HG02642 (cell line): Measurements from ENCODE around the gene GTPBP6.
A peak's percentile ranks its signal among the peaks of the same experiment; 100 is the strongest.
"Not testable (repeated sequence)": the region's sequence is repeated elsewhere in the genome, so short reads cannot be mapped to it uniquely, and the experiment has no call there.

Experiments
- ATAC-seq: cut with Tn5 transposase; IDR thresholded peaks from one replicate; pipeline ENCODE4 v1.9.1; 2021; ENCODE audit warnings: mild to moderate bottlenecking; ENCODE audit not compliant: unreplicated experiment, poor library complexity

The GTPBP6 gene

GRCh38 chrX:300334-300733 is 18.3 kb downstream of the GTPBP6 start:
- no peak for ATAC-seq

DNA sequence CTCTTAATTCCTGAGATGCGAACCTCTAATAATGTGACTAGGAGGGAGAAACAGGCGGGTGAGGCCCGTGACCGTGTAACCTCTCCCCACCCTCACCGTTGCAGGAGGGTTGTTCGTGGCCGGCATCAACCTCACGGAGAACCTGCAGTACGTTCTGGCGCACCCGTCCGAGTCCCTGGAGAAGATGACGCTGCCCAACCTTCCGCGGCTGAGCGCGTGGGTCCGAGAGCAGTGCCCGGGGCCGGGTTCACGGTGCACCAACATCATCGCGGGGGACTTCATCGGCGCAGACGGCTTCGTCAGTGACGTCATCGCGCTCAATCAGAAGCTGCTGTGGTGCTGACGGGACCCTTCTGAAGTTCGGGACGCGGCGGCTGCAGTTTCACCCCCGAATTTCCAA is 19.6 kb downstream of the GTPBP6 start:
- no peak for ATAC-seq

DNA sequence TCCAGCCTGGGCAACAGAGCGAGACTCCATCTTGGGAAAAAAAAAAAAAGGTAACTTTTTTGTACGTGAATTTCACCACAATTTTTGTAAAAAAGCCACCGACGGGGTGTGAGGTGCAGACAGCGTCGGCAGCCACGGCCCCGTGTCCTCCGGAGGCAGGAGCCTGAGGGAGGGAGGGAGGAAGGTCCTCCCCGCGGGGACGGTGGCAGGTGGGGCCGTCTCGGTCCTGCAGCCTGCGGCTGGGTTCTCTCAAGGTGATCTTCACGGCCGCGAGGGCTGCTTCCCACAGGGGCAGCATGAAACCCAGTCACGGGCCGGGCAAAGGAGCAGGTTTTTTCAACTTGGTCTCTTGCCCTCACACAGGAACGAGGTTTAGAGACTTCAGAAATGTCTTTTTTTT is 23.5 kb downstream of the GTPBP6 start:
- no peak for ATAC-seq

DNA sequence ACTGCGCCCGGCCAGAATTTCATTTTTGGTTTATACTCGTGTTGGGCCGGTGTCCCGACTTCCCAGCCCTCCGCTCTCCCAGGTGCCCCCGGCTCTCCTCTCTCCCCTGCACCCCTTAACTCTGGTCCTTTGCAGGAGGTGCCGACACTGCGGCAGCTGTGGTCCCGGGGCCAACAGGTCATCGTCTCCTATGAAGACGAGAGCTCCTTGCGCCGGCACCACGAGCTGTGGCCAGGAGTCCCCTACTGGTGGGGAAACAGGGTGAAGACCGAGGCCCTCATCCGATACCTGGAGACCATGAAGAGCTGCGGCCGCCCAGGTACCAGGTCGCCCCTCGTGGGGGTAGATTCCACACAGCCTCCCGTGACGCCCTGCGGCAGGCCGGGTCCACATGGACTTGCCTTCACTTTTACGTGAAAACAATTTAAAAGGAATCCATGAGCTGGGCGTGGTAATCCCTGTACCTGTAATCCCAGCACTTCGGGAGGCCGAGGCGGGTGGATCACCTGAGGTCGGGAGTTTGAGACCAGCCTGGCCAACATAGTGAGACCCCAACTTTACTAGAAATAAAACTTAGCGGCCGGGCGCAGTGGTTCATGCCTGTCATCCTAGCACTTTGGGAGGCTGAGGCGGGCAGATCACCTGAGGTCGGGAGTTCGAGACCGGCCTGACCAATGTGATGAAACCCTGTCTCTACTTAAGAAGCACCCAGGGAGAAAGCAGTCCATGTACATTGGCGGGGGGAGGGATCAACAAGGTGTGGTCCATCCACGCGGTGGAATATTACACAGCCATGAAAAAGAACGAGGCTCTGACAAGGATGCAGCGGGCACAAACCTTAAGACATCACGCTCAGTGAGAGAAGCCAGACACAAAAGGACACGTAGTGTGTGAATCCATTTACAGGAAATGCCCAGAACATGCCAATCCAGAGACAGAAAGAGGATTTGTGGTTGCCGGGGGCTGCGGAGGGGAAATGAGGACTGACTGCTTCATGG is 25.4 kb downstream of the GTPBP6 start:
- no peak for ATAC-seq

GRCh38 chrX:291411-291901 is 27.1 kb downstream of the GTPBP6 start:
- no peak for ATAC-seq

GRCh38 chrX:290476-291166 is 28.0 kb downstream of the GTPBP6 start:
- no peak for ATAC-seq

GRCh38 chrX:288561-288991 is 30.0 kb downstream of the GTPBP6 start:
- no peak for ATAC-seq

DNA sequence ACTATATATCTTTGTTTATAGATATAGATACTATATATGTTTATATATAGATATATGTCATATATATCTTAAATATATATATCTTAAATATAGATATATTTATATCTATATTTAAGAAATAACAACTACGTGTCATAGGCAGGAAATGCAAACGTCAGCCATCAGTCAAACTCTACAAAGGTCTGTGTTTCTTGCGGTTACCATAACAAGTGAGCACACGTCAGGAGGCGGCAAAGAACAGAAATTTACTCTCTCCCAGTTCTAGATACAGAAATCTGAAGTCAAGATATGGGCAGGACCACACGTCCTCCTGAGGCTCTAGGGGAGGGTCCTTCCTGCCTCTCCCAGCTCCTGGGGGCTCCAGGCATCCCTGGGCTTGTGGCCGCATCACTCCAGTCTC is 30.9 kb downstream of the GTPBP6 start:
- no peak for ATAC-seq

GRCh38 chrX:285076-285677 is 33.4 kb downstream of the GTPBP6 start:
- no peak for ATAC-seq

DNA sequence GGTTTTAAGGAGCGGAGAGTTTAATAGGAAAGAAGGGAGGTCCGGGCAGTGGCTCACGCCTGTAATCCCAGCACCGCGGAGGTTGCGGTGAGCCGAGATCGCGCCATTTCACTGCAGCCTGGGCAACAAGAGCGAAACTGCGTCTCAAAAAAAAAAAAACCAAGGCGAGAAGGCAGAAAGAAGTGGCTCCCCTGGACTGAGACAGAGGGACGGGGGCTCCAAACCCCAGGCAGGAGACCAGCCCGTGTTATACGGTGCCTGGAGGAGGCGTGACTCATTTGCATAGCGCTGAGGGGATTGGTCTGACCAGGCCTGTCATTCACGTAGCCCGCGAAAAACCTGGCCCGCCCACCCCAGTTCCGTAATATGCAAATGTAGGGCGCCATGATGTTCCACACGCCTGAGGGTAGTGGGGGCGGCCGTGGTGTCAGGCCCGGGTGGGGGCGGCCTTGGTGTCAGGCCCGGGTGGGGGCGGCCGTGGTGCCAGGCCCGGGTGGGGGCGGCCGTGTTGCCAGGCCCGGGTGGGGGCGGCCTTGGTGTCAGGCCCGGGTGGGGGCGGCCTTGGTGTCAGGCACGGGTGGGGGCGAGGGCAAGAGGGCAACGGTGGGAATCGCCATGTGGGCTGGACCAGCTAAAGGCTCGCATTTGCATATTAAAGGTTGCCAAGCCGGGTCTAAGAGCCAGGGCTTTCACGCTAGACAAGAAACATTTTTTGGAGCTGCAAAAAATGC is 35.3 kb downstream of the GTPBP6 start:
- peak; percentile 99 for ATAC-seq

DNA sequence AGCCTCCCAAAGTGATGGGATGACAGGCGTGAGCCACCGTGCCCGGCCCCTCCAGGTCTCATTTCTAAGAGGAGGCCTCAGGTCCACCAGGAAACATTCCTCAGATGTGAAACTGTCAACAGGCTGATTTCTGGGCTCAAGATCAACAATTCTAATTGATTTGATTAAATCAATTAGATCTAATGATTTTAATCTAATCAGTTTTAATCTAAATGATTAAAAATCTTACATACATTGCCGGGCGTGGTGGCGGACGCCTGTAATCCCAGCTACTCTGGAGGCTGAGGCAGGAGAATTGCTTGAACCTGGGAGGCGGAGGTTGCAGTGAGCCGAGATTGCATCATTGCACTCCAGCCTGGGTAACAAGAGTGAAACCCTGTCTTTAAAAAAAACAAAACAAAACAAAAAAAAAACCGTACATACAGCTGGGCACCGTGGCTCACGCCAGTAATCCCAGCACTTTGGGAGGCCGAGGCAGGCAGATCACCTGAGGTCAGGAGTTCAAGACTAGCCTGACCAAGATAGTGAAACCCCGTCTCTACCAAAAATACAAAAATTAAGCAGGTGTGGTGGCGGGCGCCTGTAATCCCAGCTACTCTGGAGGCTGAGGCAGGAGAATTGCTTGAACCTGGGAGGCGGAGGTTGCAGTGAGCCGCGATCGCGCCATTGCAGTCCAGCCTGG is 36.5 kb downstream of the GTPBP6 start:
- ATAC-seq: not testable (repeated sequence)

DNA sequence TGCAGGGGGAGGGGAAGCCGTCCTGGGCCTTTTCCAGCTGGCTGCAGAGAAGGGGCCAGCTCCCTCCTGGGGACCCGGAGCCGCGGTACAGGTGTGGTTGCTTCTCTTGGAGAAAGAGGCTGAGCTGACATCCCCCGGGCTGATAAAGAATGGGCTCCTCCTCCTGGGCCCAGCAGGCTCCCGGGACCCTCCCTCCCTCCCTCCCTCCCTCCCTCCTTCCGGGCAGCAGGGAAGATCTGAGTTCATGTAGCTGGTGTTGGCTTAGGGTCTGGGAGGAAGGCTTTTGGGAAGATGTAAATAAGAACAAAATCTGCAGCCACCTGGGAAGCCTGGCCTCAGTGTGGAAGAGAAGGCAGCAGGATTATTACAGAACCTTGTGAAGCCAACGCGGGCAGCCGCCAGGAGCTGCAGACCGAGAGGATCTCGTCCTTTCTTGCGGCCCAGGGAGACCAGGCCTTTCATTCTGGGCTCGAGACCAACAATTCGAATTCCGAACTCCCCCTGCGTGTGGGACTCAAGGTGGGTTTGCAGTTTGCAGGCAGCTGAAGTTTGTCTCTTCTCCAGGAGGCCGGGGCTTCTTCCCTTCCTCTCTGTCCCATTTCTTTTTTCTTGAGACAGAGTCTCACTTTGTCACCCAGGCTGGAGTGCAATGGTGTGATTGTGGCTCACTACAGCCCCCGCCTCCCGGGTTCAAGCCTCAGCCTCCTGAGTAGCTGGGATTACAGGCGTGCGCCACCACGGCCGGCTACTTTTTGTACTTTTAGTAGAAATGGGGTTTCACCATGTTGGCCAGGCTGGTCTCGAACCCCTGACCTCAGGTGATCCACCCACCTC is 37.2 kb downstream of the GTPBP6 start, which contains the start of gene PLCXD1:
Gene PLCXD1, plus strand, starts transcription at position 216 of the 834 bp plus-strand sequence. CDS start 2,807 bp downstream, outside the sequence.
- no peak for ATAC-seq

DNA sequence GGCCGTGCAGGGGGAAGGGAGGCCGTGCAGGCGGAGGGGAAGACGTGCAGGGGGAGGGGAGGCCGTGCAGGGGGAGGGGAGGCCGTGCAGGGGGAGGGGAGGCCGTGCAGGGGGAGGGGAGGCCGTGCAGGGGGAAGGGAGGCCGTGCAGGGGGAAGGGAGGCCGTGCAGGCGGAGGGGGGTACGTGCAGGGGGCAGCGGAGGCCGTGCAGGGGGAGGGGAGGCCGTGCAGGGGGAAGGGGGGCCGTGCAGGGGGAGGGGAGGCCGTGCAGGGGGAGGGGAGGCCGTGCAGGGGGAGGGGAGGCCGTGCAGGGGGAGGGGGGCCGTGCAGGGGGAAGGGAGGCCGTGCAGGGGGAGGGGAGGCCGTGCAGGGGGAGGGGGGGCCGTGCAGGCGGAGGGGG is 37.9 kb downstream of the GTPBP6 start:
- ATAC-seq: not testable (repeated sequence)

GRCh38 chrX:279757-280604 is 38.6 kb downstream of the GTPBP6 start:
- not testable (repeated sequence) for ATAC-seq

DNA sequence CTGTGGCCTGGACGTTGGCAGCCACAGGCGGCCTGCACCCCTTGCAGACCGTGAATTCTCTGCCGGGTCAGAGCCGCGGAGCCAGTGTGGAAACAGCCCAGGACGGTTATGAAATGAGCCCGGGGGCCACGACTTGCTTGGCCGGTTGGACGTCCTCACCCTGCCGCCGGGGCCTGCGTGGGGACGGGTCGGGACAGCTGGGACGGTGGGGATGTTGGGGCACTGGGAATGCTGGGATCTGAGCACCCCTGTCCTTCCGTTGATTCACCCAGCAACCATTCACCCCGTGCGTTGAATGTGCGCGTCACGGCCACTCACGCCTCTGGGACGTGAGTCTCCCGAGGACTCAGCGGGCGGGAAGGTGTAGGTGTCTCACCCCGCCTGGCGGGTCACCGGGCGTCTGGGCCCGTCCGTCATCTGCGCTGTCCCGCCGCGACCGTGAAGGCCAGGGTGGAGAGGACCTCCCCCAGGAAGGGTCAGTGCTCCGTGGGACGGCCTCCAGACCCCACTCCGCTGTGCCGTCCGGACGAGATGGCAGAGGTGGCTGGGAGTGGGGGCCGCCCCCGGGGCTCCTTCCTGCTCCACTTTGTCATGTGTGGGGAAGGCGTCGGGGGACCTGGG is 41.9 kb downstream of the GTPBP6 start:
- peak; percentile 41 for ATAC-seq

DNA sequence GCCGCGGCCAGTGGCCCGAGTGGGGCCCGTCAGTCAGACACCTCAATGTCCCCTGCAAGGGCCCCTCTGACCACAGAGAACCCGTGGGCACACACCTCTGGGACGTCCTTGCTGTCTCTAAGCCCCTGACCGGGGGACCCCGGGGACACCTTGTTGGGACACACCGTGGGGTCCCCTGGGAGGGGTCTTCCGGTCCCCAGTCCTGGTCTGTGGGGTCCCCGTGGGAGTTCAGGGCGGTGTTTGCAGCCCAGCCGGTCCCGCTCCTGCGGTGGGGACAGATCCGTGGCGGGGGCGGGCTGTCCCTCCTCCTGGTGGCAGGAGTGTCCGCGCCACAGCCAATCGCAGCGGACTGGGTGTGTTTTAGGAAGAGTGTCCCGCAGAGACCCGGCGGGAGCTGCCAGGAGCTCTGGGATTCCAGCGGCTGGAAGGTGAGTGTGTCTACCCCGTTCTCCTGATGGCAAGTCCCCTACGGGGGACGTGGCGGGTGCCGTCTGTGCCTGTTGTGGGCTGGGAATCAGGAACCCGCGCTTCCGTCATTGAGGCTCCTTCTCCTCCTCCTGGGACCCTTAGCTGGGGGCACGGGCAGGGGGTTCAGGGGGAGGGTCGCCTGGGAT is 42.5 kb downstream of the GTPBP6 start:
- peak; percentile 83 for ATAC-seq

DNA sequence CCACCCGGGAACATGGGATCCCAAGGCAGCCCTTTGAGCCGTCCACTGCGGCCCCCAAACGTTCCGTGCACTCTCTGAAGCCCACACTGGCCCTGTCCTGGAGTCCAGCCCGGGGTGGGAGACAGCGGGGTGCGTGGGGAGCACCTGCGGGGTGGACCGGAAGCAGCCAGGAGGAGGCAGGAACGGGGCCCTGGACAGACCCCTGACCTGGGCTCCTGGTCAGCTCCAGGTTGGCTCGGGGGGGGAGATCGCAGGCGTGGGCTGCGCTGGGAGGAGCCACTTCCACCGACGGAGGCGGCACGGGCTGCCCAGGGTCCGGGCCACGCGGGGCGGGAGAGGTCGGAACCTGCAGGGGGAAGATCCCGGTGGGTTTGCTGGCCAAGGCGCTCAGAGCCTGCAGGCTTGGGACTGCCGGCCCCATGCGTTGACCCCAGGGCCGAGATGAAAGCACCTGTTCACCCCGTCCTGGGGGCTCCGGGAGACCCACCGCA is 43.1 kb downstream of the GTPBP6 start:
- peak; percentile 27 for ATAC-seq
